Measurements from ENCODE around the gene DLGAP1. TPM values are rescaled to one million over a fixed set of nuclear protein-coding genes. Genes with fewer than 3 reads are reported as not detected.
A peak's percentile ranks its signal among the peaks of the same experiment; 100 is the strongest.

DLGAP1 gene
- polyA plus RNA-seq, 1 of the 3 experiments (the other 2 are of a cell fraction), result not detected

GRCh38 chr18:4468511-4468910 lies 13.4 kb upstream of the DLGAP1 start (continued):
- TF ChIP-seq CTCF (IDR thresholded peaks at IDR 0.05) (no peak), NFIC (IDR thresholded peaks at IDR 0.05; ENCODE audit: borderline replicate concordance) (no peak), RFX5 (IDR thresholded peaks at IDR 0.05; ENCODE audit: low read length) (no peak)

- H3K27ac ChIP-seq (ENCODE audit: low read depth in 2 of 2, low read length in 1 of 2), result no peak overlapping the region
- H3K9me2 ChIP-seq, result no peaks in the 10 kb centered on the region
- CTCF ChIA-PET, result no interaction called here
- H3K36me3 ChIP-seq (replicated peaks in 1 of 2; ENCODE audit: control insufficient read depth in 1 of 2, insufficient read depth in 2 of 2, low read length in 1 of 2), result no peaks in the 10 kb centered on the region
- H2AFZ ChIP-seq (ENCODE audit: low read depth), result no peak overlapping the region
- no peak overlapping the region for H3K9ac ChIP-seq
- no peaks in the 10 kb centered on the region; a peak in 1 of 4 replicates for H3K4me1 ChIP-seq (ENCODE audit: control insufficient read depth in 1 of 2, insufficient read depth in 2 of 2, low read depth in 1 of 2, low read length in 1 of 2)
- no peak for TF ChIP-seq GATA2 (CRISPR knock-in tag; IDR thresholded peaks at IDR 0.05)
- TF ChIP-seq SMC3 (IDR thresholded peaks at IDR 0.05; ENCODE audit: low read depth, low read length), result no peak
- TF ChIP-seq USF2 (IDR thresholded peaks at IDR 0.05; ENCODE audit: borderline replicate concordance, low read depth, low read length), result no peak
- TF ChIP-seq MEF2A (IDR thresholded peaks at IDR 0.05; ENCODE audit: borderline replicate concordance, low read depth), result no peak
- no peak for TF ChIP-seq CTCF (IDR thresholded peaks at IDR 0.05)
- TF ChIP-seq YY1 (IDR thresholded peaks at IDR 0.05; ENCODE audit: low read depth), result no peak
- no peak for TF ChIP-seq GABPA (IDR thresholded peaks at IDR 0.05; ENCODE audit: low read depth)
- TF ChIP-seq RAD21 (IDR thresholded peaks at IDR 0.05; ENCODE audit: low read length), result no peak
- no peak for TF ChIP-seq TEAD4 (IDR thresholded peaks at IDR 0.05; ENCODE audit: borderline replicate concordance, insufficient read depth)
- no peak for TF ChIP-seq TCF12 (IDR thresholded peaks at IDR 0.05)
- TF ChIP-seq JUND (IDR thresholded peaks at IDR 0.05), result no peak
- no peak for TF ChIP-seq RXRA (IDR thresholded peaks at IDR 0.05; ENCODE audit: borderline replicate concordance, low read depth)
- TF ChIP-seq MXI1 (IDR thresholded peaks at IDR 0.05; ENCODE audit: low read depth, low read length), result no peak
- TF ChIP-seq REST (IDR thresholded peaks at IDR 0.05; ENCODE audit: low read depth, low read length), result no peak
- TF ChIP-seq EP300 (IDR thresholded peaks at IDR 0.05; ENCODE audit: borderline replicate concordance in 1 of 2, low read depth in 1 of 2, low read length in 1 of 2), result no peak
- no peak for TF ChIP-seq NRF1 (IDR thresholded peaks at IDR 0.05; ENCODE audit: low read depth, low read length)
- no peak for TF ChIP-seq FOSL2 (IDR thresholded peaks at IDR 0.05; ENCODE audit: borderline replicate concordance, low read depth)
- no peak for TF ChIP-seq IRF3 (IDR thresholded peaks at IDR 0.05; ENCODE audit: low read depth, low read length)
- TF ChIP-seq EZH2phosphoT487 (IDR thresholded peaks at IDR 0.05; ENCODE audit: borderline replicate concordance, low read depth), result no peak
- no peaks in the 10 kb centered on the region for H4K20me1 ChIP-seq (ENCODE audit: insufficient read depth)
- peaks cover 23% of the 10 kb centered on the region; the same call in 1 of the 2 replicates for H3K27me3 ChIP-seq (ENCODE audit: insufficient read depth)
- peak overlapping the region; percentile 44; the same call in 1 of the 2 replicates for H3K4me2 ChIP-seq
- POLR2A ChIA-PET, result no interaction called here
- DNase-seq, result peak; percentile 15
- no peaks in the 10 kb centered on the region for H3K9me3 ChIP-seq
- no peaks in the 10 kb centered on the region for H3K79me2 ChIP-seq (ENCODE audit: insufficient read depth)
- no peak overlapping the region for H3K4me3 ChIP-seq (ENCODE audit: low read depth in 2 of 2, low read length in 1 of 2)
- whole genome bisulfite sequencing (ENCODE audit: low lambda C conversion rate), result 5% methylated on average over 3 of the region's 65 CpGs
- no peaks in the 10 kb centered on the region for H3F3A ChIP-seq (replicated peaks; ENCODE audit: insufficient read depth)
Measured at GRCh38 chr18:4454537-4455112, 482 bp downstream of the DLGAP1 start.
